Testis (tissue), 3 donors: ENCODE measurements around the gene PRPSAP1. TPM values are rescaled to one million over a fixed set of nuclear protein-coding genes. Genes with fewer than 3 reads are reported as not detected.

ENCODE experiments used
- DNase-seq: peaks from one replicate; pipeline ENCODE4 v3.0.0-alpha.2; 2019
- H3K27ac ChIP-seq, 2 donors: fragments of 200-600 bp; sonication (generic); one replicate each; pipeline ENCODE4 v1.5.1; 2019
- H3K27me3 ChIP-seq: fragments of 200-600 bp; sonication (generic); one replicate; pipeline ENCODE4 v1.5.1; 2019
- H3K36me3 ChIP-seq: fragments of 200-600 bp; sonication (generic); one replicate; pipeline ENCODE4 v1.5.1; 2017; ENCODE audit warnings: low read depth; ENCODE audit errors: missing control alignments
- H3K4me1 ChIP-seq: fragments of 200-600 bp; sonication (generic); one replicate; pipeline ENCODE4 v1.5.1; 2019
- H3K4me3 ChIP-seq, 2 donors: fragments of 200-600 bp; sonication (generic); one replicate each; pipeline ENCODE4 v1.5.1; 2017 to 2019
- H3K9me3 ChIP-seq: fragments of 200-600 bp; sonication (generic); one replicate; pipeline ENCODE4 v1.5.1; 2017
- CTCF ChIP-seq, 3 experiments: fragments of 450-650 bp in 2 of 3; fragments of 200-600 bp in 1 of 3; sonication (generic) in 1 of 3; IDR thresholded peaks; one replicate each; pipeline ENCODE4 v1.5.1; 2016 to 2019; ENCODE audit warnings: antibody characterized with exemption in 3 of 3, mild to moderate bottlenecking in 2 of 3, moderate library complexity in 1 of 3
- POLR2A ChIP-seq: fragments of 450-650 bp; IDR thresholded peaks from one replicate; pipeline ENCODE4 v1.6.1; 2017; ENCODE audit warnings: antibody characterized with exemption, mild to moderate bottlenecking, moderate library complexity
- WGBS, 2 donors: methylation state at CpG; one replicate each; pipeline ENCODE4 v1.1.5; 2018; 5-methylcytosine and 5-hydroxymethylcytosine counted together
- intact Hi-C: fragments of 100-400 bp; cut with DNase I; formaldehyde crosslinking; loops from one replicate; pipeline ENCODE4 v1.15.1; 2023; ENCODE audit warnings: low total_unique reads
- polyA plus RNA-seq: library from polyadenylated mRNA; stranded (reverse); fragments of 350-450 nt; fragmentation: Illumina TruSeq; extraction: RNeasy Lipid Tissue Mini Kit (QIAGEN cat#74804); gene quantifications from one replicate; pipeline ENCODE4 v1.2.3, GENCODE V29; 2014; ENCODE audit warnings: low read depth, low replicate concordance; ENCODE audit not compliant: insufficient read depth
- total RNA-seq, 2 donors: library from RNA; depleted of rRNA; stranded (reverse); fragments of >200 nt; gene quantifications; one replicate each; pipeline ENCODE4 v1.2.3, GENCODE V29; 2016

PRPSAP1 gene
- total and polyA plus RNA-seq, 3 donors from 2014 or later, result 132 to 184 (median 152) TPM

GRCh38 chr17:76386966-76387765 lies 33.5 kb upstream of the PRPSAP1 start:
- H3K4me1 ChIP-seq, result peaks cover 22% of the 10 kb centered on the region
- H3K4me3 ChIP-seq, result no peak overlapping the region
- intact Hi-C loops, result no loop called here
- TF ChIP-seq CTCF (IDR thresholded peaks at IDR 0.05) (no peak), POLR2A (no peak)
- no peaks in the 10 kb centered on the region for H3K9me3 ChIP-seq
- 78 to 92% methylated on average over 12 to 31 of the region's 31 CpGs for WGBS, 2 donors
- H3K27me3 ChIP-seq, result no peaks in the 10 kb centered on the region
- no peaks in the 10 kb centered on the region for H3K36me3 ChIP-seq
- no peak overlapping the region for H3K27ac ChIP-seq
- no peak for DNase-seq

GRCh38 chr17:76385892-76386786 lies 32.4 kb upstream of the PRPSAP1 start:
- intact Hi-C loops, result no loop called here
- no peaks in the 10 kb centered on the region for H3K27me3 ChIP-seq
- H3K4me3 ChIP-seq, result peak overlapping the region; percentile 46 to 66
- peak overlapping the region in 1 of 2 donors; percentile 84 for H3K27ac ChIP-seq
- H3K9me3 ChIP-seq, result no peaks in the 10 kb centered on the region
- WGBS, 2 donors, result 24 to 26% methylated on average over 15 to 50 of the region's 52 CpGs
- H3K4me1 ChIP-seq, result peaks cover 22% of the 10 kb centered on the region
- H3K36me3 ChIP-seq, result no peaks in the 10 kb centered on the region
- peak; percentile 81 for DNase-seq
- TF ChIP-seq CTCF (IDR thresholded peaks at IDR 0.05) (peak; percentile 79 to 95 (median 81)), POLR2A (no peak)

GRCh38 chr17:76384987-76385891 lies 31.5 kb upstream of the PRPSAP1 start:
- 1% methylated on average over 19 to 66 of the region's 74 CpGs for WGBS, 2 donors
- Histone ChIP-seq H3K9me3 (no peaks in the 10 kb centered on the region), H3K4me1 (peaks cover 22% of the 10 kb centered on the region), H3K36me3 (no peaks in the 10 kb centered on the region), H3K27me3 (no peaks in the 10 kb centered on the region), H3K27ac (peak overlapping the region; percentile 76 to 84), H3K4me3 (peak overlapping the region; percentile 46 to 66)
- TF ChIP-seq POLR2A (no peak), CTCF (IDR thresholded peaks at IDR 0.05) (no peak)
- no peak for DNase-seq
- intact Hi-C loops, result no loop called here

- intact Hi-C loops, result no loop called here
- H3K4me3 ChIP-seq, result peak within 1 kb of the TSS; percentile 46 to 66
- no peaks in the 10 kb centered on the region for H3K27me3 ChIP-seq
- peak; percentile 56 for DNase-seq
- H3K9me3 ChIP-seq, result no peaks in the 10 kb centered on the region
- H3K27ac ChIP-seq, result peak within 1 kb of the TSS; percentile 77 to 84
- TF ChIP-seq CTCF (IDR thresholded peaks at IDR 0.05) (no peak), POLR2A (no peak)
- H3K4me1 ChIP-seq, result peaks cover 22% of the 10 kb centered on the region
- no peaks in the 10 kb centered on the region for H3K36me3 ChIP-seq
- 0% methylated on average over 41 of the region's 118 CpGs; no CpG with 5 or more reads in 1 of the 2 donors for WGBS, 2 donors
Observed at GRCh38 chr17:76384222-76384986, 30.7 kb upstream of the PRPSAP1 start, which contains the start of gene SPHK1. Gene SPHK1 (plus strand): TSS chr17:76384609. CDS start chr17:76385645, 1,036 bp downstream.
